Esophagus squamous epithelium (tissue), 5 donors: ENCODE results near the gene HSD17B12. TPM values are rescaled to one million over a fixed set of nuclear protein-coding genes. Genes with fewer than 3 reads are reported as not detected.

Source experiments
- DNase-seq: peaks from one replicate; lab custom pipeline; 2025; lab: John Stamatoyannopoulos, UW
- H3K27ac ChIP-seq, 4 donors: fragments of 200-600 bp; sonication (generic); one replicate each; pipeline ENCODE4 v1.5.1; 2016 to 2019; ENCODE audit warnings: mild to moderate bottlenecking in 1 of 4
- H3K27me3 ChIP-seq, 4 donors: fragments of 200-600 bp; sonication (generic); 1 replicate in 3 of 4; 2 replicates in 1 of 4; pipeline versions ENCODE4 v1.5.1 to v1.6.0; 2017 to 2021; ENCODE audit warnings: antibody characterized with exemption in 1 of 4
- H3K36me3 ChIP-seq, 3 donors: fragments of 200-600 bp; sonication (generic); one replicate each; pipeline ENCODE4 v1.5.1; 2016 to 2019
- H3K4me1 ChIP-seq, 3 donors: fragments of 200-600 bp; sonication (generic); one replicate each; pipeline ENCODE4 v1.5.1; 2017 to 2019
- H3K4me3 ChIP-seq, 4 donors: fragments of 200-600 bp; sonication (generic); 1 replicate in 3 of 4; 2 replicates in 1 of 4; pipeline ENCODE4 v1.5.1; 2016 to 2019; ENCODE audit warnings: mild to moderate bottlenecking in 2 of 4, moderate library complexity in 1 of 4
- H3K9me3 ChIP-seq, 3 donors: fragments of 200-600 bp; sonication (generic); one replicate each; pipeline ENCODE4 v1.5.1; 2016 to 2019
- POLR2A ChIP-seq, 4 donors: fragments of 450-650 bp; IDR thresholded peaks; one replicate each; pipeline ENCODE4 v1.6.1; 2017; ENCODE audit warnings: antibody characterized with exemption in 4 of 4, mild to moderate bottlenecking in 4 of 4, moderate library complexity in 3 of 4
- WGBS, 2 donors: methylation state at CpG; one replicate each; pipeline ENCODE4 v1.1.5; 2018; 5-methylcytosine and 5-hydroxymethylcytosine counted together
- intact Hi-C: fragments of 100-400 bp; cut with DNase I; formaldehyde crosslinking; loops from one replicate; pipeline ENCODE4 v1.15.0; 2022
- total RNA-seq, 4 donors: library from RNA; depleted of rRNA; stranded (reverse); fragments of >200 nt; gene quantifications; one replicate each; pipeline ENCODE4 v1.1.0, GENCODE V29; 2016
- TF ChIP-seq, protein P1 (sequence below), 6 experiments: fragments of 450-650 bp in 4 of 6; fragments of 200-600 bp in 2 of 6; sonication (generic) in 2 of 6; IDR thresholded peaks; one replicate each; pipeline ENCODE4 v1.5.1; 2016 to 2019; ENCODE audit warnings: antibody characterized with exemption in 6 of 6, mild to moderate bottlenecking in 4 of 6, moderate library complexity in 4 of 6
- donor health status: DM: yes; HTN: yes; CAD: no.

HSD17B12 gene
- total RNA-seq, 4 donors from 2014 or later, result 26.1 to 83.6 (median 59.1) TPM

DNA sequence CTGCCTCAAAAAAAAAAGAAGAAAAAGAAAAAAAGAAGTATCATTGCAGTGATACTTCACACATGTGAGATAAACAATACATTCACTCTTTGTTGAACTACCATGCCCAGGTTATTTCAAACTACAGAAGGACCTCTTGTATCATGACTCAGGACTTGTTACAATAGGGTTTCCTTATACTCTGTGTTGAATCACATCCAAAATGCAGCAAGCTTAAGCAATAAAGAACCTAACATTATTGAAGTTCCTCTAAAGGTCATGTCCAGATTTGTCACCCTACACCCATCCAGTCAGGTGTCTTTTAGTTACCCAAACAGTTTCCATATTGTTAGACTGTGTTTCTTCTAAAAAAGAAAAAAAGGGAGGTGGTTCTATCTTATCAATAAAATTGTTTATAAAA is 173.2 kb downstream of the HSD17B12 start:
- H3K4me3 ChIP-seq, result no peak overlapping the region
- no peak for TF ChIP-seq POLR2A (IDR thresholded peaks at IDR 0.05)
- TF ChIP-seq, protein P1, sequence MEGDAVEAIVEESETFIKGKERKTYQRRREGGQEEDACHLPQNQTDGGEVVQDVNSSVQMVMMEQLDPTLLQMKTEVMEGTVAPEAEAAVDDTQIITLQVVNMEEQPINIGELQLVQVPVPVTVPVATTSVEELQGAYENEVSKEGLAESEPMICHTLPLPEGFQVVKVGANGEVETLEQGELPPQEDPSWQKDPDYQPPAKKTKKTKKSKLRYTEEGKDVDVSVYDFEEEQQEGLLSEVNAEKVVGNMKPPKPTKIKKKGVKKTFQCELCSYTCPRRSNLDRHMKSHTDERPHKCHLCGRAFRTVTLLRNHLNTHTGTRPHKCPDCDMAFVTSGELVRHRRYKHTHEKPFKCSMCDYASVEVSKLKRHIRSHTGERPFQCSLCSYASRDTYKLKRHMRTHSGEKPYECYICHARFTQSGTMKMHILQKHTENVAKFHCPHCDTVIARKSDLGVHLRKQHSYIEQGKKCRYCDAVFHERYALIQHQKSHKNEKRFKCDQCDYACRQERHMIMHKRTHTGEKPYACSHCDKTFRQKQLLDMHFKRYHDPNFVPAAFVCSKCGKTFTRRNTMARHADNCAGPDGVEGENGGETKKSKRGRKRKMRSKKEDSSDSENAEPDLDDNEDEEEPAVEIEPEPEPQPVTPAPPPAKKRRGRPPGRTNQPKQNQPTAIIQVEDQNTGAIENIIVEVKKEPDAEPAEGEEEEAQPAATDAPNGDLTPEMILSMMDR (IDR thresholded peaks at IDR 0.05), result no peak
- peak overlapping the region in 2 of 4 donors; percentile 36 to 56 for H3K27ac ChIP-seq
- peaks cover 0 to 4% (median 0%) of the 10 kb centered on the region in 3 donors for H3K4me1 ChIP-seq
- no peaks in the 10 kb centered on the region for H3K27me3 ChIP-seq
- DNase-seq, result no peak
- intact Hi-C loops, result no loop called here
- H3K9me3 ChIP-seq, result no peaks in the 10 kb centered on the region
- peaks cover 0 to 36% (median 0%) of the 10 kb centered on the region in 3 donors for H3K36me3 ChIP-seq

- no peaks in the 10 kb centered on the region for H3K27me3 ChIP-seq
- intact Hi-C loops, result no loop called here
- H3K36me3 ChIP-seq, result peaks cover 0 to 36% (median 0%) of the 10 kb centered on the region in 3 donors
- H3K4me3 ChIP-seq, result no peak overlapping the region
- TF ChIP-seq POLR2A (IDR thresholded peaks at IDR 0.05), result no peak
- TF ChIP-seq, protein P1 (IDR thresholded peaks at IDR 0.05), result no peak
- 95% methylated on average over 3 of the region's 3 CpGs for WGBS, 2 donors
- H3K4me1 ChIP-seq, result peaks cover 0 to 4% (median 0%) of the 10 kb centered on the region in 3 donors
- H3K9me3 ChIP-seq, result peaks cover 0 to 9% (median 0%) of the 10 kb centered on the region in 3 donors
- no peak for DNase-seq
- no peak overlapping the region for H3K27ac ChIP-seq
Observed at GRCh38 chr11:43856993-43857392, 176.5 kb downstream of the HSD17B12 start.

GRCh38 chr11:43861141-43861540 is 180.6 kb downstream of the HSD17B12 start:
- intact Hi-C loops, result no loop called here

DNA sequence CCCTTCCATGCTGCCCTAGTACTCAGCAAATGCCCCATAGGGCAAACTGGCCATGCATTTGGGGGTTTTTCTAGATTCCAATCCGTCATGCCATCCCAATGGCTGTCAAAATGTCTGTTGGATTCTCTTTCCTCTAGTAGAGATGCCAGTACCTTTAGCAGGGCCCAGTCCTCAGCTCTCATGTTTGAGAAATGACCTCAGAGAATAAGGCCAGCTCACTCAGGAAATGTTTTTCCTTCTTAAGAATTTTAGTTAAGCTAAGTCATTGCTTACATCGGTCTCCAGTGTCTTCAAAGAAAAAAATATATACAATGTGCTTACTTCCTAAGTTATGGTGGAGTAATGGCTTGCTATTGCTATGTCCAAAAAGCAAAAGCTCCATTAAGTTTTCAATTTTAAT is 186.0 kb downstream of the HSD17B12 start:
- DNase-seq, result no peak
- Histone ChIP-seq H3K4me1 (no peaks in the 10 kb centered on the region), H3K4me3 (no peak overlapping the region), H3K27ac (no peak overlapping the region), H3K36me3 (no peaks in the 10 kb centered on the region), H3K9me3 (no peaks in the 10 kb centered on the region), H3K27me3 (peaks cover 0 to 19% (median 2%) of the 10 kb centered on the region in 4 donors)
- WGBS, 2 donors, result 75% methylated on average over 2 of the region's 2 CpGs
- intact Hi-C loops, result no loop called here
- no peak for TF ChIP-seq POLR2A (IDR thresholded peaks at IDR 0.05)
- TF ChIP-seq, protein P1 (IDR thresholded peaks at IDR 0.05), result no peak

More at GRCh38 chr11:43861141-43861540, 180.6 kb downstream of the HSD17B12 start:
- no peak for TF ChIP-seq POLR2A (IDR thresholded peaks at IDR 0.05)
- no peak overlapping the region for H3K4me3 ChIP-seq
- no peaks in the 10 kb centered on the region for H3K4me1 ChIP-seq
- peaks cover 0 to 9% (median 0%) of the 10 kb centered on the region in 3 donors for H3K9me3 ChIP-seq
- DNase-seq, result no peak
- H3K27ac ChIP-seq, result no peak overlapping the region
- H3K36me3 ChIP-seq, result peaks cover 0 to 13% (median 0%) of the 10 kb centered on the region in 3 donors
- H3K27me3 ChIP-seq, result no peaks in the 10 kb centered on the region
- 85 to 90% methylated on average over 2 of the region's 2 CpGs for WGBS, 2 donors

GRCh38 chr11:43866969-43867368 is 186.4 kb downstream of the HSD17B12 start:
- H3K4me1 ChIP-seq, result no peaks in the 10 kb centered on the region
- H3K27ac ChIP-seq, result no peak overlapping the region
- intact Hi-C loops, result no loop called here
- no peak overlapping the region for H3K4me3 ChIP-seq
- no peak for DNase-seq
- H3K9me3 ChIP-seq, result no peaks in the 10 kb centered on the region
- TF ChIP-seq, protein P1 (IDR thresholded peaks at IDR 0.05), result no peak
- TF ChIP-seq POLR2A (IDR thresholded peaks at IDR 0.05), result no peak
- peaks cover 0 to 23% (median 2%) of the 10 kb centered on the region in 4 donors for H3K27me3 ChIP-seq
- H3K36me3 ChIP-seq, result no peaks in the 10 kb centered on the region
